Ishikawa (cell line): ENCODE results near the gene ATP5IF1.

ENCODE experiments used
- EP300 ChIP-seq: IDR thresholded peaks from 2 replicates; pipeline ENCODE4 v1.6.1; 2012; ENCODE audit warnings: borderline replicate concordance
- NFIC ChIP-seq: IDR thresholded peaks from 2 replicates; pipeline ENCODE4 v1.6.1; 2012
- RAD21 ChIP-seq: IDR thresholded peaks from 2 replicates; pipeline ENCODE4 v1.6.1; 2012; ENCODE audit warnings: low read depth

- TF ChIP-seq NFIC (no peak), RAD21 (no peak), EP300 (no peak)
These were observed 5.8 kb downstream of the ATP5IF1 start for GRCh38 chr1:28241638-28242241.
